Measurements from ENCODE around the gene STK32B.

DNA sequence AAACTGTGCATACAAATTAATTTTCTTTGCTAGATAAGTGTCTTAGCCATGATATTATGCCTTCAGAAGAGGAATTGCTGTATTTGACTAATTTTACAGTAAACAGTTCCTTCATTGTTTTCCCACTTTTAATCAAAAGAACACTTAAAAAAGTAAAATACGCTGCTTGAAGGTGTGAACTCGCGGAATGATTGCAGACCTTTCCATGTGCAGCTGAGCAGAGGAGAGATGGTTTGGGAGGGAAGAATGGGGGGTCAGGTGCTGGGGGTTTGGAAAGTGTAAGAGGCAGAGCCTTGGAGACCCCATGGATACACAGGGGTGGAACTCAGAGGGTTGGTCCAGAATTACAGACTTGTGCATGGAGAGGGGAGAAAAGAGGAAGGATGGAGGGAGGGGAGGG lies 47.4 kb upstream of the STK32B start:
- no peak for TF ChIP-seq ZNF621 (tag by site-specific recombination; IDR thresholded peaks at IDR 0.05)
- no peak for TF ChIP-seq SCRT1 (tag by site-specific recombination; IDR thresholded peaks at IDR 0.05; ENCODE audit: borderline replicate concordance)
- no peak for TF ChIP-seq SALL2 (tag by site-specific recombination; IDR thresholded peaks at IDR 0.05; ENCODE audit: borderline replicate concordance)
- no peak for TF ChIP-seq KLF1 (tag by site-specific recombination; IDR thresholded peaks at IDR 0.05)
- TF ChIP-seq, protein P1, sequence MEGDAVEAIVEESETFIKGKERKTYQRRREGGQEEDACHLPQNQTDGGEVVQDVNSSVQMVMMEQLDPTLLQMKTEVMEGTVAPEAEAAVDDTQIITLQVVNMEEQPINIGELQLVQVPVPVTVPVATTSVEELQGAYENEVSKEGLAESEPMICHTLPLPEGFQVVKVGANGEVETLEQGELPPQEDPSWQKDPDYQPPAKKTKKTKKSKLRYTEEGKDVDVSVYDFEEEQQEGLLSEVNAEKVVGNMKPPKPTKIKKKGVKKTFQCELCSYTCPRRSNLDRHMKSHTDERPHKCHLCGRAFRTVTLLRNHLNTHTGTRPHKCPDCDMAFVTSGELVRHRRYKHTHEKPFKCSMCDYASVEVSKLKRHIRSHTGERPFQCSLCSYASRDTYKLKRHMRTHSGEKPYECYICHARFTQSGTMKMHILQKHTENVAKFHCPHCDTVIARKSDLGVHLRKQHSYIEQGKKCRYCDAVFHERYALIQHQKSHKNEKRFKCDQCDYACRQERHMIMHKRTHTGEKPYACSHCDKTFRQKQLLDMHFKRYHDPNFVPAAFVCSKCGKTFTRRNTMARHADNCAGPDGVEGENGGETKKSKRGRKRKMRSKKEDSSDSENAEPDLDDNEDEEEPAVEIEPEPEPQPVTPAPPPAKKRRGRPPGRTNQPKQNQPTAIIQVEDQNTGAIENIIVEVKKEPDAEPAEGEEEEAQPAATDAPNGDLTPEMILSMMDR (tag by site-specific recombination; IDR thresholded peaks at IDR 0.05), result no peak
- TF ChIP-seq ZNF146 (tag by site-specific recombination; IDR thresholded peaks at IDR 0.05), result no peak
- no peak for TF ChIP-seq ZNF184 (tag by site-specific recombination; IDR thresholded peaks at IDR 0.05)
- TF ChIP-seq ZNF521 (tag by site-specific recombination; IDR thresholded peaks at IDR 0.05), result no peak
- no peak for TF ChIP-seq ZNF140 (tag by site-specific recombination; IDR thresholded peaks at IDR 0.05)
- TF ChIP-seq ZFP37 (tag by site-specific recombination; IDR thresholded peaks at IDR 0.05), result no peak
- TF ChIP-seq ZNF433 (tag by site-specific recombination; IDR thresholded peaks at IDR 0.05; ENCODE audit: low read depth), result no peak
- TF ChIP-seq, protein P2, sequence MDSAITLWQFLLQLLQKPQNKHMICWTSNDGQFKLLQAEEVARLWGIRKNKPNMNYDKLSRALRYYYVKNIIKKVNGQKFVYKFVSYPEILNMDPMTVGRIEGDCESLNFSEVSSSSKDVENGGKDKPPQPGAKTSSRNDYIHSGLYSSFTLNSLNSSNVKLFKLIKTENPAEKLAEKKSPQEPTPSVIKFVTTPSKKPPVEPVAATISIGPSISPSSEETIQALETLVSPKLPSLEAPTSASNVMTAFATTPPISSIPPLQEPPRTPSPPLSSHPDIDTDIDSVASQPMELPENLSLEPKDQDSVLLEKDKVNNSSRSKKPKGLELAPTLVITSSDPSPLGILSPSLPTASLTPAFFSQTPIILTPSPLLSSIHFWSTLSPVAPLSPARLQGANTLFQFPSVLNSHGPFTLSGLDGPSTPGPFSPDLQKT (IDR thresholded peaks at IDR 0.05; ENCODE audit: borderline replicate concordance, low read depth, low read length), result no peak
- no peak for TF ChIP-seq ZNF112 (tag by site-specific recombination; IDR thresholded peaks at IDR 0.05)

Measured in HEK293 (cell line).